Activated CD4-positive, alpha-beta T cell treated with anti-CD3 and anti-CD28 coated beads for 1 hour (primary cell): ENCODE data around the gene UBE2C.

Experiments used
- DNase-seq: peaks from one replicate; pipeline ENCODE4 v3.0.0-alpha.2; 2020

The UBE2C gene

DNA sequence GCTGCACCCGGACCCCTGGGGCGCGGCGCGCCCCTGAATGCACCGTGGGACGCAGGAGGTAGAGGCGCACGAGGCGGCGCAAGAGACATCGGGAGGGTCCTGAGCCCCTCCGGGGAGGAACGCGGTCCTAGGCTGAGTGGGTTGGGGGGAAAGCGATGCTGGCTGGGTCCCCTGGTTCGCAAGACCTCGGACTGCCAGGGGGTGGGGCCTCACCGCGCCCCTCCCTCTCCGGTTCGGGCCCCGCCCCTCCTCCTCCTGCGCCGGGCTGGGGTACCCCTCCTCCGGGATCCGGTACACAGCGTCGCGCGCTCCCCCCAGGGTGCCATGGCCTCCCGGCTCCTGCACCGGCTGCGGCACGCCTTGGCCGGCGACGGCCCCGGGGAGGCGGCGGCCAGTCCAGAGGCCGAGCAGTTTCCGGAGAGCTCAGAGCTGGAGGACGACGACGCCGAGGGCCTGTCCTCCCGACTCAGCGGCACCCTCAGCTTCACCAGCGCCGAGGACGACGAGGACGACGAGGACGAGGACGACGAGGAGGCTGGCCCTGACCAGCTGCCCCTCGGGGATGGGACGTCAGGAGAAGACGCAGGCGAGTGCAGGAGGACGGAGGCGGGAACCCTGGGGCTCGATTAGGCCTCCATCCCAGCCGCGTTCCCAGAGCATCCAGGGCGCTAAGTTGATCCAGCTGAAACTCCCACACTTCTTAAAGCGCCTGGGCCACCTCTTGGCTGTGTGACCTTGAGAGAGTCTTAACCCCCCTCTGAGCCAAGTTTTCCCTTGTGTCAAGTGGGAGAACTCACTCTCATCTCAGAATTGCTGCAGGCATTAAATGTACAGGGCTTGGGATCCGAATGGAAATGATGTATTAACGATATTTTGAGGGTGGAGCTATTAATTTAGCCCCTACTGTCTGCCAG, 21.7 kb downstream of the UBE2C start:
- DNase-seq, result peak; percentile 18

DNA sequence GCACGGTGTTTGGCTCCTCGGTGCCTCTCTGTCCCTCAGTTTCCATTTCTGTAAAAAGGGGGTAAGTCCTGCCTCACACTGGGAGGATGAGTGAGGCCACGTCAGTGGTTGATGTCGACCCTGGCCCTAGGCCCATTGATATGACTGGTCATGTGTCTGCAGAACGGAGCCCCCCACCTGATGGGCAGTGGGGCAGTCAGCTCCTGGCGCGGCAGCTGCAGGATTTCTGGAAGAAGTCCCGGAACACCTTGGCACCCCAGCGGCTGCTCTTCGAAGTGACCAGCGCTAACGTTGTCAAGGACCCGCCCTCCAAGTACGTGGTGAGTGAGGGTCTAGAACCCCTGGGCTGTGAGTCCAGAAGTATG, 22.3 kb downstream of the UBE2C start:
- DNase-seq, result no peak

DNA sequence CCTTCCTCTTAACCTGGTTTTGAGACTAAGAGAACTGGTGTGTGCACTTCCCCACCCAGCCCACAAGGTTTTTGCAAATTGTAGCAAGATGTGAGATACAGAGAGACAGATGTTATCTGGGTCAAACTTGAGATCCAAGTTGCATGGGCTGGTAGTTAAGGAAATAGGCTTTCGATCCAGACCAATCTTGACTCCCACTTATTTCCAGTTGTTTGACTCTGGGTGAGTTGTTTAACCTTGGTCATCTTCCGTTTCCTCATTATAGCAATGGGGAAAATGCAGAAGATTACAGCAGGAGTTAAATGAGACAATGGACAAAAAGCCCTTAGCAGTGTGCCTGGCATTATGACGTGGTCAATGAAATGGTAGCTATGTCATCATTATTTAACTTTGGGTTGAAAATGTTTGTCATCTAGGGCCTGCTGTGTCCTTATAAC, 22.9 kb downstream of the UBE2C start:
- DNase-seq, result no peak

DNA sequence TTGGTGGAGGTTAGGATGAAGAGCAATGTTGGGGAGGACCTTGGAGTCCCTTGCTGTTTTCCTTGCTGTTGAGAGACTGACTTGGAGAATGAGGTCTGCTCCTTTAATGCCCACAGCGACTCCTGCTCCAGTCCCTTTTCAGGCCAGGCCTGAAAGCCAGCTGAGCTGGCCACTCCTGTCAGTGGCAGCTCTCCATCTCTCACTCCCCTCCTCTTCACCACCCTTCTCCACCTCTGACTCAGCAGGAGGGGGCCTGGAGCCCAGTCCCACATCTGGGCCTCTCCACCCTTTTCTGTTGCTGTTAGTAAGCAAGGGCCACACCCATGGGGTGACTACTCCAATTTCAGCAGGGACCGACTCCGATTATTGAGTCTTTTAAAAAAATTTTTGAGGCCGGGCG, 23.4 kb downstream of the UBE2C start:
- DNase-seq, result no peak

DNA sequence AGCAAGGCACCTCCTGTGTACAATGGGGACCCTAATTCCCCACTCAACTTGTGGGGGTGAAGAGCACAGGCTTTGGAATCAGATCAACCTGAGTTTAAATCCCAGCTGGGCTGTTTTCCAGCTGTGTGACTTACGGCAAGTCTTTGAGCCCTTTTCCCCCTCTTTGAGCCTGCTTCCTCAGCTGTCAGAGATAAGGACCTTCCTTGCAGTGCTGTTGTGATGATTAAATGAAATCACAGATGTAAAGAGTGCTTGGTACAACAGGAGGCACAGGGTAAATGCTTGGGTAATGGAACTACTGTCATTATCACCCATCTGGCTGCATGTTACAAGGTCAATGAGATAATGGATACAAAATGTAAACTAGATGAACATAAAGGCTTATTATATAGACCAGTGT, 24.4 kb downstream of the UBE2C start:
- DNase-seq, result no peak

DNA sequence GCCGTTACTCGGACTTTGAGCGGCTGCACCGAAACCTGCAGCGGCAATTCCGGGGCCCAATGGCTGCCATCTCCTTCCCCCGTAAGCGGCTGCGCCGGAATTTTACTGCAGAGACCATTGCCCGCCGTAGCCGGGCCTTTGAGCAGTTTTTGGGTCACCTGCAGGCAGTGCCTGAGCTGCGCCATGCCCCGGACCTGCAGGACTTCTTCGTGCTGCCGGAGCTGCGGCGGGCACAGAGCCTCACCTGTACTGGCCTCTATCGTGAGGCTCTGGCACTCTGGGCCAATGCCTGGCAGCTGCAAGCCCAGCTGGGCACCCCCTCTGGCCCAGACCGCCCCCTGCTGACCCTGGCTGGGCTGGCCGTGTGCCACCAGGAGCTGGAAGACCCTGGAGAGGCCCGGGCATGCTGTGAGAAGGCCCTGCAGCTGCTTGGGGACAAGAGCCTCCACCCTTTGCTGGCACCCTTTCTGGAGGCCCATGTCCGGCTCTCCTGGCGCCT, 28.3 kb downstream of the UBE2C start:
- DNase-seq, result no peak

DNA sequence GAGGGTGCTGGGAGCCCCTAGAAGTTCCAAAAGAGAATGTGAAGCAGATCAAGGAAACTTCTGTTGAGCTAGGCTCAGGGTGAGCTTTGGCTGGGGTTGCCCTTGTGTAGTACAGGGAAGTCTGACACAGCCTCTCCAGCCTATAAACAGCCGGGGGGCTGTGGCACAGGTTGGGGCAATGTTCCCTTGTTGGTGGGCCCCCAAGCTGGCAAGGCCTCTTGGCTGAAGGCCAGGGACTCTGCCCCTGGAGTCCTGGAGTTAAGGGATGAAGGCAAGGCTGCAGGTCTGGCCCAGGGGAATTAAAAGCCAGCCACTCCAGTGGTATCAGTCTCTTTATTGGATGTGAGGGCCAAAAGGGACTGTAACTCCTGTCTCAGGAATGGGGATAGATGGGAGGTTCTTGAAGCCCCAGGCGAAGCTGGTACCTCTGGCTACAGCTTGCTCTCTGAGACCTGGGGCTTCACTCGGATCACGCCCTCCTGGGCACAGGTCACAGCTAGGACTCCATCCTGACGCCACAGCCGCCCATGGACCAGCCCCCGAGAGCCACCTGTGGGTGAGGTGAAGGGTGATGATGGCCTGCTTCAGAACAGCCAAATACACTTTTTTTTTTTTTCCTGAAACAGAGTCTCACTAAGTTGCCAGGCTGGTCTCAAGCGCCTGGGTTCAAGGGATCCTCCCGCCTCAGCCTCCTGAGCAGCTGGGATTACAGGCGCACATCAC, 29.1 kb downstream of the UBE2C start:
- no peak for DNase-seq

DNA sequence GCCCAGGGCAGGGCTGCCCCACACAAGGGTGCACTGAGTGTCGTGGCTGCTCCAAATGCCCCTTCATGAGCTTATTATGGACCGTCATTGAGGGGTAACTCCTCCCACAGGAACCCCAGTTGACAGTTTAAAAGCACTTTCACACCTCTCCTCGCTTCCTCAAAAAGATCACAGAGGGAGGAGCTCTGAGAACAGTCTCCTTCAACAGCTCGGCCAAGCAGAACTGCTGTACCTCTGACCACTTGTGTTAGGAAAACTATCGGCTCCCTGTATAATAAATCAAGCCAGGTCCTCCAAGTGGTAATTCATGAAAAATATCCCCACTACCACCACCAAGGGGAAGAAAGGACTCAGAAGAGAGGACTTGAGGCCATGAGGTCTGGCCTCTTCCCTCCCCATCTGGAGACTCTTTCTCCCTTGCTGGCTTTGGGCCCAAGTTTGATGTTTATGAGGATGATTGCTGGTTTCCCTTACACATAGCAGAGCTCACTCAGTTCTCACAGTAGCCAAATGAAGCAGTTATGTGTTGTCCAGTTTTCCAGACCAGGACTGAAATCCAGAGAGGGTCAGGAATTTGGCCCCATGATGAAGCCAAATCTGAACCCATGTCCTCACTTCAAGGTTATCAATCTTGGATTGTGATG, 29.8 kb downstream of the UBE2C start:
- no peak for DNase-seq

DNA sequence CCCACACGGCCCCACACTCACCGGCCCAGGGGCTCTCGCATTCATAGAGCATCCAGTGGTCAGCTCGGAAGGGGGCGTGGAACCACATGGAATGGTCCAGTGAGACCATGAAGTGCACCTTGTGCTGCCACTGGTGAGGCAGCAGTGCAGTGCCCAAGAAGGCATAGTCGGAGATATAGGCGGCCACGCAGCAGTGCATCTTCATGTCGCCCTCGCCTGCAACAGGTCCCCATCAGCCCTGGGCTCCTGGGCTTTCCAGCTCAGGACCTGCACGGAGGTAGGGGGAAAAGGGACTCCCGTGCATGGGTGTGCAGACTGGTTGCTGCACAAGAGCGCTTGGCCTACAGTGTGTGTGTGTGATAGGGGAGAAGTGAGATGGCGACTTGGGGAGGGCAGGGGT, 31.1 kb downstream of the UBE2C start:
- DNase-seq, result no peak

DNA sequence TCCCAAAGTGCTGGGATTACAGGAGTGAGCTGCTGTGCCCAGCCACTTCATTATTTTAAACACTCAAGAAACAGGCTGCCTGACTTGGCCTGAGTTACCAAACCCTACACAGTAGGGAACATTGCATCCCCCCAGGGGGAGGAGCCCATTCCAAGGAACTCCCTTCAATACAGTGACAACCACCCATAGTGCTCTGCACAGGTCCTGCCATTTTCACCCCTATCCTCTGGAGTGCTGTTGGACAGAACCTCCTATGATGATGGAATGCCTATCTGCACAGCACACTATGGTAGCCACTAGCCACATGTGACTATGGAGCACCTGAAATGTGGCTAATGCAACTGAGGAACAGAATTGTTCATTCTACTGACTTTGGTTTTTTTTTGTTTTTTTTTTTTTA, 33.0 kb downstream of the UBE2C start:
- DNase-seq, result no peak

DNA sequence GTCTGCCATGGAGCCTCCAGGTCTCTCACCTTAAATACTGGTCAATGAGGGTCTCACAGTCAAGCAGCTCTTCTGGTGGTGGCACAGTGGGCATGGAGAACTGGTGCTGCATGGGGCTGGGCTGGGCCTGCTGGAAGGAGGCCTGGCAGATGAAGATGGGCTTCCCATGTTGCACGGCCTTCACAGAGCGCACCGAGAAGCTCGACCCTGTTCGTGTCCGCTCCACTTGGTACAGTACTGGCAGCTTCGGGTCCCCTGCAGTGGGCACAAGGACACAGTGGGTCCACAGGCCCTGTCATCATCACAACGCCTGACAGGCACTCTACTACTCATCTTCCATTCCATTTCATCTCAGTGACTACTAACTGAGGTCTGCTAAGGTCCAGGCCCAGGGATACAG, 36.0 kb downstream of the UBE2C start:
- DNase-seq, result no peak

DNA sequence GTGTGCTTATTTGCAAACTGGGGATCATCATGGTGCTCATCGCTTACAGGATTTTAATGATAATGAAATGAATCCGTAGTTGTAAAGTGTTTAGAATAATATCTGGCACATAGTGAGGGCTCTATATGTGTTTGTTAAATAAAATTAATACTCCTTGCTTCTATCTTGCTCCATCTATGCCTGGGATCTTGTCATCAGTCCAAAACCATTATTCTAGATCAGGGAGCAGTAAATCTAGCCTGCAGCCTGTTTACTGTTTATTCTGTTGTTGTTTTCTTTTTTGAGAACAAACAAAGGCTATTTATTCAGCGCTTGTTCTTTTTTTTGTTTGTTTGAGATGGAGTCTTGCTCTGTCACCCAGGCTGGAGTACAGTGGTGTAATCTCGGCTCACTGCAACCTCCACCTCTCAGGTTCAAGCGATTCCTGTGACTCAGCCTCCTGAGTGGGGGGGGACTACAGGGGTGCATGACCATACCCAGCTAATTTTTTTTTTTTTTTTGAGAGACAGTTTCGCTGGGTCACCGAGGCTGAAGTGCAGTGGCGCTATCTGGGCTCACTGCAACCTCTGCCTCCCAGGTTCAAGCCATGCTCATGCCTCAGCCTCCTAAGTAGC, 36.6 kb downstream of the UBE2C start:
- no peak for DNase-seq

DNA sequence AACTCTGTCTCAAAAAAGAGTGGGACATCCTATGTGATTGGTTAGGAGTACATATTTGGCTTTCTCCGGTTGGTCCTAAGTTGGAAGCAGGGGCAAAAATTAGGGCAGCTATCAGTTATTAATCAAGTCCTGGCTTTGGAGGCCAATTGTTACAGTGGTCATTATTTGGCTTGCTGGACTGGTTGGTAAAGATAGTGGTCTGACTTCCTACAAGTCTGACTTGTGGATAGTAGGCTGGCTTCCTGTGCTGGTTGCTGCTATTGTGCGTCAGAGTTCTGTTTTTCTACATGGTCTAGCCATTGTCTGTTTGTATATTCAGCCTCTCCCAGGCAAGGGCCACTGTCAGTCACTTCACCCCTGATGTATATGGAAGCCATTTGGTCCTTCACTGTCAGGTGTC, 37.8 kb downstream of the UBE2C start:
- no peak for DNase-seq

DNA sequence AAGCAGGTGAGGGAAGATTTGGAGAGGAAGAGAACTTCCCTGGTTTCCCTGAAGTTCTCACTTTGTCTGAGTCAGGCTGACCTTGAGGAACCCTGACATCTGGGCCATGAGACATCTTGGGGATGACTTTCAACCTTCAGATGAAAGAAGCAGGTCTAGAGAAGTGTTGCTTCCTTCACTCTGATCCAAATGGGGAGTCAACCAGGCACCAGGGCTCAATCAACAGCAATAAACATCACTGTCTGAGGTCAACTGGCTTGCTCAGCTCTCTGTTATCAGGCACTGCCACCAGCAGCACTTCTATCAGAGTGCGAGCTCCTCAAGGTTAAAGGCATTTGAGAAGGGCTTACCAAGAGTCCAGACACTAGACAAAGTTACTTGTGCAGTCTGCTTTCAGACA, 38.5 kb downstream of the UBE2C start:
- DNase-seq, result no peak

DNA sequence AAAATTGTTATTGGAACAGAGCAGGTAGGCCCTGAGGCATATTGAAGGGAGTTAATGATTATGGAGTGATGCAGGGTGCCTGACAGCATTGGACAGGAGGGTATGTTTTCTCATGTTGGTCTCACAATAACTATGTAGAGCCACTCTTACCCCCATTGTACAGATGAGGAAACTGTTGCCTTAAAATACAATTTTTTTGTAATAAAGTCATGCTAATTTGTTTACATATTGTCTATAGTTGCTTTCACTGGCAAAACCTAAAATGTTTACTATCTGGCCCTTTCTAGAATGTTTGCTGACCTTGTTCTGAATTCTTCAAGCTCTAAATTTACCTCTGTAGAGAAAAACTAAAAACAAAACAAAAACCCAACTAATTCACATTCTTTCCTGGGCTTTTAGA, 39.1 kb downstream of the UBE2C start:
- DNase-seq, result no peak

DNA sequence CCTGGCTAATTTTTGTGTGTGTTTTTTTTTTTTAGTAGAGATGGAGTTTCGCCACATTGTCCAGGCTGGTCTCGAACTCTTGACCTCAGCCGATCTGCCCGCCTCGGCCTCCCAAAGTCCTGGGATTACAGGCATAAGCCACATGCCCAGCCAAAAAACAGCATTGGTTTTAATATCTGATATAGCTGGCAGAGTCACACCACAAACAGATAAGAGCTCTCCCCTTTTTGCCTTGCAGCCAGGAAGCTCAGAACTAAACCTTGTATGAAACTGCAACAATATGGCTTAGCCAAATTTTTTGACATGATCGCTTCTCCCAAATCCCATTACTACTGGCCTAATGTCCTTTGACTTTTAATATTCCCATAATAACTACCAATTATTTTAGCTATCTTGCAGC, 39.9 kb downstream of the UBE2C start:
- no peak for DNase-seq

DNA sequence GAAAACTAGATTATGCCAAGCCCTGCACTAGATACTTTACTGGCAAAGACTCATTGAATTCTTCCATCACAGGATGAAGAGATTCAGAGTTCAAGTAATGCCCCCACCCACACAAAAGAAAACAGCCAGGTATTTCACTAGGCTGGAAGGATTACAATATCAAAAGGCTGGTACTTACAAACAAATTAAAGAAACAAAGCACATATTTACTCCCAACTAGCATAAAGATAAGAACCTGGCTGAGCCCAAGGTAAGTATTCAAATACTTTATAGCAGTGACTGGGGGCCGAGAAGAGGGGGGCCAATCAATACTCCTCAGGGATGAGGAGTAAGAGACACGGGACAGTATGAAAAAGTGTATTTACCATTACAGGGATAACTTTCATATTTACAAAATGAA, 41.0 kb downstream of the UBE2C start:
- DNase-seq, result no peak

DNA sequence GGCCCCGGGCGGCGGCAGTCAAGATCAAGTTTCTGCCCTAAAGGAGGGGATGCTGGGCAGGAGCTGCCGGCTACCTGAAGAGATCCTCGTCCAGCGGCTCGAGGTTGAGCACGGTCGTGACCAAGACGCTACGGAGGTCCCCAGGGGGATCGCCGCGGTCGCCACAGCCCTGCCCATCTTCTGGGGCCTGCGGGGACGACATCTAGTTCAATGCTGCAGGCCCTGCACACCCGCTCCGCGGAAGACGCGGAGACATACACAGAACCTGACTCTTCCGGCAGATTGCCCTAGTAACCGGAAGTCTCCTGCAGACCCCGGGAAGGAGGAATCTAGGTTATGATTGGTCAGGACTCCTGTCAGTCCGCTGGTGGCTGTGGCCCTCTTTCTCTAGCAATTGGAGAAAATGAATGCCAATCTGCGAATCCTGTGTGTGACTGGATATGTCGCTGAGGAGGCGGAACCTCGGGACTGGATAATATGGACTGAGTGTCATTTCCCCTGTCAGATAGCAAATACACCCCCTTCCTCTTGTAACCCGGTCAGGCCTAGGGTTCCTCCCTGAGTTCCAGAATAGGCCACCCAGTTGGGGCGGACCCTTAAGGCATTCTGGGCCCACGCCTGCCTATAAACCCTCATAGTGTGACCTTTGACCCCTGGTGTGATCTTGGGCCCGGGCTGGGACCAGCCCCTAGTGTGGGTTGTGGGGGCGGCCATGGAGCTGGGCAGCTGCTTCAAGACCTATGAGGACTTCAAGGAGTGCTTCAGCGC, 44.9 kb downstream of the UBE2C start, which contains the start of the genes ACOT8 and ZSWIM3:
Gene ACOT8 (minus strand): TSS at position 279 of the 768 bp plus-strand sequence. CDS start 77 bp downstream, at position 202.
Gene ZSWIM3 (plus strand): TSS at position 501 of the 768 bp plus-strand sequence. CDS start 212 bp downstream, at position 713.
- DNase-seq, result peak; percentile 83

DNA sequence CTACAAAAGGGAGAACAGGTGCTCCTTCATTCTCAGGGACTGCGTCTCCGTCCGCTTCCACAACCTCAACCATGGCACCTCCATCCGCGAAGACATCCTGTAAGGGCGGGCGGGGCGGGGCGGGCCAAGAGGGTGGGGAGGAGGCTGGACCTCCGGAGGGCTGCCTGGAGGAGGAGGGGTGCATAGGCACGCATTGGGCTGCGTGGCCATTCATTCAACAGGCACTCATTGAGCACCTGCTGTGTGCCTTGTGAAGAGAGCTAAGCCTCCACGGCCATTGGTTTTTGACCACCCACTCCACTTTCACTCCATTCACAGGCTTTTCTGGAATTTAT, 45.4 kb downstream of the UBE2C start:
- DNase-seq, result no peak

DNA sequence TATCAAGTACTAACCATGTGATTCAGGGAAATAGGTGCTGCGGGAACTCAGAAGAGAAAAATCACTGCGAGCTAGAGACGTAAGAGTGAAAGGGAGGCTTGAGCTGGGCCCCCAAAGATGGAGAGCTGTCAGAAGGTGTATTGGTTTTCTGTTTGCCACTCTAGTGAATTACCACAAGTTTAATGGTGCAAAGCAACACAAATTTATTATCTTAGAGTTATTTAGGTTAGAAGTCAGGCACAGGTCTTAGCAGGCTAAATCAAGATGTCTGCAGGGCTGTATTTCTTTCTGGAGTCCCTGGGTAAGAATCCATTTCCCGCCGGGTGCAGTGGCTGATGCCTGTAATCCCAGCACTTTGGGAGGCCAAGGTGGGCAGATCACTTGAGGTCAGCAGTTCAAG, 47.5 kb downstream of the UBE2C start:
- no peak for DNase-seq

DNA sequence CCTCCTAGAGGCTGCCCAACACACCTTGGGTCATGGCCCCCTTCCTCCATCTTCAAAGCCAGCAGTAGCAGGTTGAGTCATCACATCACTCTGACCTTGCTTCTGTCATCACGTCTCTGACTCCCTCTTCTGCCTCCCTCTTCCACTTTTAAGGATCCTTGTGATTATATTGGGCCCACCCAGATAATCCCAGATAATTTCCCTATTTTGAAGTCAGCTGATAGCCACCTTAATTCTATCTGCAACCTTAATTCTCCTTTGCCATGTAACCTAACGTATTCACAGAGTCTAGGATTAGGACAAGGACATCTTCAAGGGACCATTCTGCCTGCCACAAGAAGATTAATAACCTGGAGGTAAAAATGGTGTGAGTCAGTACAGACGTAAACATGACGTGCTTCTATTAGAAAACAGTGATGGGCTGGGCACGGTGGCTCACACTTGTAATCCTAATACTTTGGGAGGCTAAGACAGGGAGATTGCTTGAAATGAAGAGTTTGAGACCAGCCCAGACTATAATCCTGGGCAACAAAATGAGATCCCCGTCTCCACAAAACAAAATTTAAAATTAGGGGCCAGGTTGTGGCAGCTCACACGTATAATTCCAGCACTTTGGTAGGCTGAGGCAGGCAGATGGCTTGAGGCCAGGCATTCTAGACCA, 48.2 kb downstream of the UBE2C start:
- no peak for DNase-seq
